Stimulated activated naive CD8-positive, alpha-beta T cell treated with anti-CD3 and anti-CD28 coated beads, Interleukin-15, Interleukin-2, amounts not matched to agents 100 ng/mL and 50 ng/mL, for 24 hours (primary cell): ENCODE data around the gene BHMT.
"Not testable (repeated sequence)": the region's sequence is repeated elsewhere in the genome, so short reads cannot be mapped to it uniquely, and the experiment has no call there.

ENCODE experiments used
- H3K27ac Mint-ChIP-seq: one replicate; pipeline ENCODE4 v1.8.0; 2021; ENCODE audit warnings: mild to moderate bottlenecking, mixed read lengths
- H3K27me3 Mint-ChIP-seq: one replicate; pipeline ENCODE4 v1.8.0; 2021; ENCODE audit warnings: mixed read lengths
- H3K36me3 Mint-ChIP-seq: one replicate; pipeline ENCODE4 v1.8.0; 2021; ENCODE audit warnings: low read depth, mixed read lengths
- H3K4me1 Mint-ChIP-seq: one replicate; pipeline ENCODE4 v1.8.0; 2021; ENCODE audit warnings: low read depth, mixed read lengths
- H3K4me3 Mint-ChIP-seq: one replicate; pipeline ENCODE4 v1.8.0; 2021; ENCODE audit warnings: mild to moderate bottlenecking, mixed read lengths
- H3K9me3 Mint-ChIP-seq: one replicate; pipeline ENCODE4 v1.8.0; 2021; ENCODE audit warnings: mixed read lengths

Gene BHMT

DNA sequence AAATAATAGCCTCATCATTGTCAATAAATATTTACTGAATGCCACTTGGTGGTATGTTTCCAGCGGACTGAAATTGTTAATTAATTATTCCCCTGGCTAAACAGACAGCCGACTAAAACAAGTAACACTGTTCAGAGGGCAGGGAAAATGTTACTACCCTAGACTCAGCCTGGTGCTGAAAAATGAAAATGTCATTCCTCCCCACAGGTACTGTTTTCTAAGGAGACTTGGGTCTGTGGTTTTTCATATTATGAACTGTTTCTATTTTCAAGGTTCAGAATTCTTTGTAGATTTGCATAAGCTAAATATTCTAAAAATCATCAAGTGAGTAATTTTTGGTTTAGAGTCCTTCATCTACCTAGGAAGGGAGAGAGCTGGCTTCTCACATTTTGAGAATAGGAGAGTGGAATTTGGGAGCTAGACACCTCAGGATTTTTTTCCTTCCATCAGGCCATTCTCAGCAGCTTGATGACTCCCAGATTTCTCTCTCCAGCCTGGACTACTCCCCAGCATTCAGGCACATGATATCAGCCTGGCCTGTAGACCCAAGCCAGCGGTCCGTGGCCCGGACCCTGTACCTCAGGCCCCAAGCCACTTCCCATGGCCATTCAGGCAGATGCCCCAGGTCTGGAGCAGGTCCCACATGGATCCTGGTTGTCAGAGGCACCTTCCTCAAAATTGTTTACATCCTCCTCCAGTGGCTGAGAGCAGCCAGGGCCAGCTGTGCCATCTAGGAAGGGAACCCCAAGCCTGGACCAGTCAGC is 24.4 kb downstream of the BHMT start:
- H3K4me3 Mint-ChIP-seq, result no peak overlapping the region
- peaks cover 3% of the 10 kb centered on the region for H3K27me3 Mint-ChIP-seq
- no peak overlapping the region for H3K27ac Mint-ChIP-seq
- H3K9me3 Mint-ChIP-seq, result no peaks in the 10 kb centered on the region
- H3K36me3 Mint-ChIP-seq, result no peaks in the 10 kb centered on the region
- peaks cover 20% of the 10 kb centered on the region for H3K4me1 Mint-ChIP-seq

DNA sequence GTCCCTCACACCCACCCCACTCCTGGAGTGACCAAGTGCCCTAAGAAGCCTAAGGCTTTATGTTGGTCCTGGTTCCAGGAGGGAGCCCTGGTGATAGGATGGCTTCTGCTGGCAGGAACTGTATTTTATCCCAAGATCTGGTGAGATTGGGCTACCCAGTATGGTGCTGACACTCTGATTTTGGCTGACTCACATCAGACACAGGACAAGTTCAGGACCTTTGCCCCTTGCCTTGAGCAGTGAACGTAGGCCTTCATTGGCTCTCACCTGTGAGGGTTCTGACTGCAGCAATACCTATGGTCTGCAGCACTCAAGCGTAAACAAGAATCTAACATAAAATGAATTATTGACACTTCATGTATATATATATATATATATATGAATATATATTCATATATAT is 25.0 kb downstream of the BHMT start:
- Mint-ChIP-seq H3K36me3 (no peaks in the 10 kb centered on the region), H3K9me3 (no peaks in the 10 kb centered on the region), H3K27me3 (peaks cover 3% of the 10 kb centered on the region), H3K27ac (no peak overlapping the region), H3K4me3 (no peak overlapping the region), H3K4me1 (peaks cover 20% of the 10 kb centered on the region)

DNA sequence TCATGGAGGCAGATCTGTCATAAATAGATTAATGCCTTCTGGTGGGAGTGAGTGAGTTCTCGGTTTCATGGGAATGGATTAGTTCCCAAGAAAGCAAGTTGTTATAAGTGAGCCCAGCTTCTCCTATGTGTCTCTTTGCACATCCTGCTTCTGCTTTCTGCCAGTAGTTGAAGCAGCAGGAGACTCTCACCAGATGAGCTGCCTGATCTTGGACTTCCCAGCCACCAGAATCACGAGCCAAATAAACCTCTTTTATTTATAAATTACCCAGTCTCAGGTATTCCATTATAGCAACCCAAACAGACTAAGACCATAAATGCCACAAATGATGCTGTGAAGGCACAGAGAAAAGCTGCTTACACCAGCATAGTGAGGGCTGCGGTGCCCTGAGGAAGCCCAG is 28.9 kb downstream of the BHMT start:
- H3K27ac Mint-ChIP-seq, result no peak overlapping the region
- H3K4me1 Mint-ChIP-seq, result peaks cover 2% of the 10 kb centered on the region
- no peaks in the 10 kb centered on the region for H3K27me3 Mint-ChIP-seq
- no peaks in the 10 kb centered on the region for H3K9me3 Mint-ChIP-seq
- no peak overlapping the region for H3K4me3 Mint-ChIP-seq
- H3K36me3 Mint-ChIP-seq, result no peaks in the 10 kb centered on the region

DNA sequence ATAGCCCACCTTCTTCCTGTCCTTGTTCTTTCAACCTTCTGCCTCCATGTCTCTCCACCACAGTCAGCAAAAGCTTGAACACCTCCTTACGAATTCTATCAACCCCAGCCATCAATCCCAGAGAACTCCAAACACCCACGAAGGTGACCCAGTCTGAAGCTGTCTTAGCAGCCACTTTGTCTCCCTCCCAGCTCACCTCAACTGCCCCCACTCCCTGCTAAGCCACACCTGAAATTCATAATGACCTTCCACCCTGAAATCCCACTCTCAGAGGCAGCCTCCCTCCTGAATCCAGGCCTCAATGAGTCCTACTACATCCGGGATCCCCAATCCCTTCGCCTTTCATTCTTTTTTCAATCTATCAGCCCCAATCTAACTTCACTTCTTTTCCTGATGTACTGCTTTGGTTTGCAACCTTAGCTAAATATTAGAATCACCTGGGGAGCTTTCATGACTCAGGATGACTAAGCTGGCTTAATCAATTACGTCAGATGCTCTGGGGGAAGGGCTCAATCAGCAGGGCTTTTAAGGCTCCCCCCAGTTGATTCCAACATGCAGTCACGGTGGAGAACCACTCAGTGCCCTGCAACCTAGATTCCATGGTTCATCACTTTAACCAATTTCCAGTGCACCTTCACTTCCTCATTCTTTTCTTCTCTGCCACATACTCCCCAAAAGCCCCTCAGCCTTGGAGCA is 32.2 kb downstream of the BHMT start:
- Mint-ChIP-seq H3K27me3 (no peaks in the 10 kb centered on the region), H3K27ac (no peak overlapping the region), H3K4me1 (no peaks in the 10 kb centered on the region), H3K36me3 (no peaks in the 10 kb centered on the region), H3K4me3 (no peak overlapping the region), H3K9me3 (no peaks in the 10 kb centered on the region)

DNA sequence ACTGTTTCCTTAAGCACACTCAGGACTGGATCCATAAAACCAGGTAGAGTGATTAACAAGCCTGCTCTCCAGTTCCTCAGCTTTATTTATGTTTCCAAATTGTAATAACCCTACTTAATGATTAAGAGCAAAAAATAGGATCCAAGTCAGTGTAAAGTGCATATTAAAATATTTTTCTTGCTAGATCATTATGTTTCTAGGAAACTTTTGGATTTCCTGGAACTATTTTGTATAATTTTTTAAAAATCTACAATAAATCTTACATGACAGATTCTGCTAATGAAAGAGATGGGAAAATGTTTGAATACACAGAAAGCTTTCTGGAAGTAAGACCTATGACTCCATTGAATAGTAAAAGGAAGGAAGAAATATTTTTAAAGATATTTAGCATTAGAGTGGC is 35.5 kb downstream of the BHMT start:
- no peak overlapping the region for H3K27ac Mint-ChIP-seq
- H3K4me1 Mint-ChIP-seq, result no peaks in the 10 kb centered on the region

DNA sequence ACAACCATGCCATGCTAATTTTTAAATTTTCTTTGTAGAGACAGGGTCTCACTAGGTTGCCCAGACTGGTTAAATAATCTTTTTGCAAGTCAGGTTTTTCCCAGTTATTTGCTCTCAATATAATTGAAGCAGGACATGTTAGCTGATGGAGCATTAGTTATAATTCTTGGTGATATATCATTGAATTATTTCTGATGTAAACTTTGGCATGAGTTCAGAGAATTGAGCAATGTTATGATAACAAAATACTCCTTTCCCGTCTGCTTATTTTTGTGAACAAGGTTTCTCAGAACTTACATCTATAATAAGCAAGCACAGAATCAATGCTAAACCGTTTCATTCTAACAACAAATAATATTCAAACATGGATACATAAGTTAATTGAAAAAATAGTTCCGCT is 37.8 kb downstream of the BHMT start:
- no peaks in the 10 kb centered on the region for H3K9me3 Mint-ChIP-seq
- H3K27me3 Mint-ChIP-seq, result no peaks in the 10 kb centered on the region
- no peaks in the 10 kb centered on the region for H3K36me3 Mint-ChIP-seq
- no peaks in the 10 kb centered on the region for H3K4me1 Mint-ChIP-seq
- H3K27ac Mint-ChIP-seq, result no peak overlapping the region
- H3K4me3 Mint-ChIP-seq, result no peak overlapping the region

More for the DNA sequence above, 35.5 kb downstream of the BHMT start:
- Mint-ChIP-seq H3K27me3 (no peaks in the 10 kb centered on the region), H3K4me3 (no peak overlapping the region), H3K9me3 (no peaks in the 10 kb centered on the region), H3K36me3 (no peaks in the 10 kb centered on the region)

DNA sequence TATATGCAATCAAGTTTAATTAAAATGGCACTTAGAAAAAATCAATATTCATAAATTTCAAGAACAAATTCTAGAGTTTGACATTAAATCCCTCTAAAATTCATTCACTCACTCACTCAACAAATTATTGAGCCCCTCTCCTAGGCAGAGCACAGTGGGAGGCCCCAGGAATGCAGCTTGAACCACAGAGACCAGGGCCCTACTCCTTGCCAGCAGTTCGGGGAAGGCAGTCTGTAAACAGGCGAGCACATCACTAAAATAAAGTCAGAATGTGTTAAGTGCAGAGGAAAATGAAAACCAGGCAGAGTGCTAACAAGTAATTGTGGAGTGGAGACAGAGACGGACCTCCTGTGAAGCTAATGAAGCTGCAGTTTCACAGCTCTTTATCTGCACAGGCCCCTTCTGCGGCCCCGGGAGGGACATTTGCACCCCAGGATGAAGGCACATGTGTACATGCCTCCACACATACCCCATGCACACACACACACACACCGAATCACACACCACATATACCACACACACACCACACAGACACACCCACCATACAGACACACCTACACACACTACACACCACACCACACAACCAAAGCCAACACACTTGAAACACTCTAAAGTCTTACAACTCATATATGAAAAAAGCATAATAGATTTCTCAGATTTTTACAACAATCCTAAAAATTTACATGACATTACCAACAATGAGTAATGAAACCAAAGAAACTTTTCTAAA is 40.5 kb downstream of the BHMT start:
- H3K4me3 Mint-ChIP-seq, result no peak overlapping the region
- no peaks in the 10 kb centered on the region for H3K36me3 Mint-ChIP-seq
- H3K27me3 Mint-ChIP-seq, result no peaks in the 10 kb centered on the region
- H3K27ac Mint-ChIP-seq, result no peak overlapping the region
- no peaks in the 10 kb centered on the region for H3K9me3 Mint-ChIP-seq
- no peaks in the 10 kb centered on the region for H3K4me1 Mint-ChIP-seq

DNA sequence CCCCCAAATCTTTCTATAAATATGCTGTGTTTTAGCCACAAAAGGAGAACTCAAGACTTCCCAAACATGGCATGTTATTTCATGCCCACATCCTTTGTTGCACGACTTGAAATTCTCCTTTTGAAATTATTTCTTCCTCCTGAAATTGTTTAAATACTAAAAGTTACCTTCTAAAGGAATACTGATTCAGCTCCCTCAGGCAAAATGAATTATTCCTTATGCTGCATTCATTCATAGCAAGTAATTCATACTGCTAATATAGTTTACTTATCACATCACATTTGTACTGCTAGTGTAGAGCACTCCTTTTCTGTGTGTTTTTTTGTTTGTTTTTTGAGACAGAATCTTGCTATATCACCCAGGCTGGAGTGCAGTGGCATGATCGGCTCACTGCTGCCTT is 45.7 kb downstream of the BHMT start:
- no peak overlapping the region for H3K4me3 Mint-ChIP-seq
- H3K4me1 Mint-ChIP-seq, result no peaks in the 10 kb centered on the region
- no peaks in the 10 kb centered on the region for H3K27me3 Mint-ChIP-seq
- H3K27ac Mint-ChIP-seq, result no peak overlapping the region
- no peaks in the 10 kb centered on the region for H3K9me3 Mint-ChIP-seq
- H3K36me3 Mint-ChIP-seq, result no peaks in the 10 kb centered on the region

DNA sequence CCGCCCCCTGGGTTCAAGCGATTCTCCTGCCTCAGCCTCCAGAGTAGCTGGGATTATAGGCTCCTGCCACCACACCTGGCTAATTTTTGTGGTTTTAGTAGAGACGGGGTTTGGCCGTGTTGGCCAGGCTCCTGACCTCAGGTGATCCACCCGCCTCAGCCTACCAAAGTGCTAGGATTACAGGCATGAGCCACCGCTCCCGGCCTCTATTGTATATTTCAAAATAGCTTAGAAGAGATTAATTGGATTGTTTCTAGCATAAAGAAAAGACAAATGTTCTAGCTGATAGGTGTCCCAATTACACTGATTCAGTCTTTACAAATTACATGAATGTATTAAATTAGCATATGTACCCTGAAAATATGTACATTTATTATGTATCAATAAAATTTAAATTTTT is 50.0 kb downstream of the BHMT start:
- H3K27me3 Mint-ChIP-seq, H3K36me3 Mint-ChIP-seq, H3K9me3 Mint-ChIP-seq, H3K4me3 Mint-ChIP-seq, H3K27ac Mint-ChIP-seq, H3K4me1 Mint-ChIP-seq: not testable (repeated sequence)

DNA sequence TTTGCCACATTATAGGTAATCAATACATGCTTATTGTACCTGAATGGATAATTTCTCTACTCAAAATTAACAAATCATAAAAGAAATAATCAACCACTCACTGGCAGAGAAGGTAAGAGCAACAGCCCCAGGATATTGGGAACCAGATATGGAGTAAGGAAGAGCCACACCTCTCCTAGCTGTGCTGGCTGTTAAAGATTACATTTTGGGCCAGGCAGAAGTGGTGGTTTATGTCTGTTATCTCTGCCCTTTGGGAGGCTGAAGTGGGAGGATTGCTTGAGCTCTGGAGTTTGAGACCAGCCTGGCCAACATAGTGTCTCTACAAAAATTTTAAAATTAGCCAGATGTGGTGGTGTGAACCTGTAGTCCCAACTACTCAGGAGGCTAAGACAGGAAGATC is 56.4 kb downstream of the BHMT start:
- Mint-ChIP-seq H3K27me3 (no peaks in the 10 kb centered on the region), H3K4me3 (no peak overlapping the region), H3K4me1 (no peaks in the 10 kb centered on the region), H3K9me3 (no peaks in the 10 kb centered on the region), H3K27ac (no peak overlapping the region), H3K36me3 (no peaks in the 10 kb centered on the region)

DNA sequence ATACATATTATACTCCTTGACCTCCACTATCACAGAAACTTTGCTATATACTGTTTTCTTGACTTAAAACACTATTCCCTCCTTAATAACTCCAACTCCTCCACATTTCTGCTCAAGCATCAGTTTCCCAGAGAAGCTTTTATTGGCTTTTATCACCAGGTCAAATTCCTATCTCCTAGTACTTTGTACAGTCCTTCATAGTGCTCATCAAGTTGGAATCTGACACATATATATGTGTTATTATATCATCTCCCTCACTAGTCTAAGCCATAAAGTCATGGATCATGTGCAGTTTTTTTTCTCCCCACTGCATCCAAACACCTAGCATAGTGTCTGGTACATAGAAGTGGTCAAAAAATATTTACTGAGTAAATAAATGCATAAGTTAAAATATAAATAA is 59.1 kb downstream of the BHMT start:
- Mint-ChIP-seq H3K4me1 (no peaks in the 10 kb centered on the region), H3K27ac (no peak overlapping the region), H3K9me3 (no peaks in the 10 kb centered on the region), H3K27me3 (no peaks in the 10 kb centered on the region), H3K36me3 (no peaks in the 10 kb centered on the region), H3K4me3 (no peak overlapping the region)

DNA sequence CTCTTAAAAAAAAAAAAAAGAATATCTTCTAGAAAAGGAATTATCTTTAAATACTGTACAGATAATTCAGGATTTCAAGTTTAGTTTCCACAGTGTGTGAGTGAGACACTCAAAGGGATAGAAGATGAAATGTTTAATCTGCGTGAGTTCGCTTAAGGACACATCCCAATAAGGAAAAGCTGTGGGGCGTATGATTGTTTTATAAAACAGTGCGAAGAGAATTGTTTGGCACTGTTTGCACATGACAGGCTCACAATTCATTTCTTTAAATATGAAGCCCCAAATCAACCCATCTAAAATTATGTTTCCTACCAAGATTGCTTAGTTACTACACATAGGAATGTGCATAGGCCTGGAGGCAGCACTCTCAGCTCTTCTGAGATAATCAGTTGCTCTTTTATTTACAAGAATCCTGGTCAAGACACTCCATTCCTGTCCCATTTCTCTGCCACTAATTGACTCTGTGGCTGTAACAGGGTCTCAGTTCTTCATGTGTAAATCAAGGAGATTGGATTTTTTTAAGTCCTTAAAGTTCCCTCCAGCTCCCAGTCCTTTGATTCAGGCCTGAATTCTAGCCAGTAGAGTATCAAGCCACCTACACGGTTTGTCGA is 60.1 kb downstream of the BHMT start:
- Mint-ChIP-seq H3K4me3 (no peak overlapping the region), H3K9me3 (no peaks in the 10 kb centered on the region), H3K4me1 (no peaks in the 10 kb centered on the region), H3K36me3 (no peaks in the 10 kb centered on the region), H3K27me3 (no peaks in the 10 kb centered on the region), H3K27ac (no peak overlapping the region)

DNA sequence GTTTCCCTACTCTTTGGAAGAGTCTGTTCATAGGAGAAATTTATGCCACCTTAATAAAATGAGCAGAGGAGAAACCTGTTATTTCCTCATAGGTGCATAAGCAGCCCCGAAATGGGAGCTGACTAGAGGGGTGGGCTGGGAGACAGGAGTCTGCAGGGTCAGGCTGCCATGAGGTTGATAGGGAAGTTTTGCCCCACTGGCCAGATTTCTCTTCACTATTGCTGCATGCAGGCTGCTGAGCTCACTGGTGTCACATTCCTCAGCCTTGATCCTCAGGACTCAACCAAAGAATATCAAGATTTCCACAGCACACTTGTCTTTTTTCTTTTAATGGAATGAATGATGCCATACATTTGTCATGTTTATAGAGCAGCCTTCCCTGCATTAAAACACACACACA is 60.7 kb downstream of the BHMT start:
- H3K27me3 Mint-ChIP-seq, result no peaks in the 10 kb centered on the region
- H3K4me3 Mint-ChIP-seq, result no peak overlapping the region
- no peak overlapping the region for H3K27ac Mint-ChIP-seq
- no peaks in the 10 kb centered on the region for H3K4me1 Mint-ChIP-seq
- H3K36me3 Mint-ChIP-seq, result no peaks in the 10 kb centered on the region
- no peaks in the 10 kb centered on the region for H3K9me3 Mint-ChIP-seq

DNA sequence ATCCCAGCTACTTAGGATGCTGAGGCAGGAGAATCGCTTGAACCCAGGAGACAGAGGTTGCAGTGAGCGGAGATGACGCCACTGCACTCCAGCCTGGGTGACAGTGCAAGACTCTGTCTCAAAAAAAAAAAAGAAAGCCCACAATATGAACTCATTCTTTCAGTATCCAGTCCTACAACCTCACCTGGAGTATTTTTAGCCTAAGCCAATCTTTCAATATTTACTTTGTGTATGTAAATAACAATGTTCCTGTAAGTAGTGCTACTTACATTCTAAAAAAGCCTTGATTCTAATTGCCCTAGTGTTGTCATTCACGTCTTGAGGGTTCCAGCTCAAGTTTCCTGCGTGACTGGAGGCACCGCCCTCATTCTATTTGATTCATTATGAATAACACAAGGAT is 62.0 kb downstream of the BHMT start:
- H3K9me3 Mint-ChIP-seq, result no peaks in the 10 kb centered on the region
- H3K4me3 Mint-ChIP-seq, result no peak overlapping the region
- no peaks in the 10 kb centered on the region for H3K36me3 Mint-ChIP-seq
- no peaks in the 10 kb centered on the region for H3K4me1 Mint-ChIP-seq
- no peaks in the 10 kb centered on the region for H3K27me3 Mint-ChIP-seq
- H3K27ac Mint-ChIP-seq, result no peak overlapping the region

DNA sequence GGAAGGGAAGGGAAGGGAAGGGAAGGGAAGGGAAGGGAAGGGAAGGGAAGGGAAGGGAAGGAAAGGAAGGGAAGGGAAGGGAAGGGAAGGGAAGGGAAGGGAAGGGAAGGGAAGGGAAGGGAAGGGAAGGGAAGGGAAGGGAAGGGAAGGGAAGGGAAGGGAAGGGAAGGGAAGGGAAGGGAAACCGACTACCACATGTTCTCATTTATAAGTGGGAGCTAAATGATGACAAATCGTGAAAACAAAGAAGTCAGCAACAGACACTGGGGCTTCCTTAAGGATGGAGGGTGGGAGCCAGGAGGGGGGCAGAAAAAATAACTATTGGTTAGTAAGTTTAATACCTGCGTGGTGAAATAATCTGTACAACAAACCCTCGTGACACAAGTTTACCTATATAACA is 68.8 kb downstream of the BHMT start:
- not testable (repeated sequence) for H3K27me3 Mint-ChIP-seq, H3K27ac Mint-ChIP-seq, H3K4me3 Mint-ChIP-seq, H3K9me3 Mint-ChIP-seq, H3K4me1 Mint-ChIP-seq, H3K36me3 Mint-ChIP-seq
